Right lobe of liver (tissue), 4 donors: ENCODE measurements around the gene FBXW11.

Source experiments
- CTCF ChIP-seq, 4 donors: fragments of 200-600 bp in 3 of 4; fragments of 450-650 bp in 1 of 4; IDR thresholded peaks; one replicate each; pipeline versions ENCODE4 v1.5.1 to v1.8.0; 2016 to 2022; ENCODE audit warnings: antibody characterized with exemption in 4 of 4, mild to moderate bottlenecking in 2 of 4
- POLR2A ChIP-seq: fragments of 450-650 bp; IDR thresholded peaks from one replicate; pipeline ENCODE4 v1.6.1; 2017; ENCODE audit warnings: antibody characterized with exemption, mild to moderate bottlenecking
- donor health status: DM: no; HTN: no; CAD: no.
- donor health status: DM: no; HTN: no; CAD: no.
- donor health status: DM: no; HTN: yes; CAD: no.

GRCh38 chr5:172002310-172002709 lies 4.1 kb downstream of the FBXW11 start:
- TF ChIP-seq CTCF (IDR thresholded peaks at IDR 0.05) = peak in 3 of 4 donors; percentile 14 to 25 (median 24)
- TF ChIP-seq POLR2A = no peak
